H1 (cell line): ENCODE data around the gene ITGB4. TPM values are rescaled to one million over a fixed set of nuclear protein-coding genes. Genes with fewer than 3 reads are reported as not detected.

Experiments
- CTCF ChIA-PET: fragments of 300-600 bp; sonication (Branson Sonifier 250); formaldehyde crosslinking; loops from one replicate; lab custom pipeline; 2021; ENCODE audit not compliant: partially characterized antibody; lab: Charles Lee
- POLR2A ChIA-PET: fragments of 300-600 bp; sonication (Branson Sonifier 250); formaldehyde crosslinking; loops from one replicate; lab custom pipeline; 2021; ENCODE audit warnings: inconsistent platforms; ENCODE audit not compliant: partially characterized antibody; lab: Charles Lee
- DNase-seq, 2 experiments: peaks; one replicate each; pipeline versions ENCODE4 v3.0.0 to v3.0.0-alpha.2; 2010 to 2022; ENCODE audit warnings: low spot score in 2 of 2, low read depth in 1 of 2, mixed read lengths in 1 of 2
- FAIRE-seq: peaks from 2 replicates; lab custom pipeline; 2011; peaks lifted over from hg19 to GRCh38; lab: Jason Lieb, UNC
- H2AFZ ChIP-seq: 2 replicates; pipeline ENCODE4 v1.8.1; 2012; ENCODE audit warnings: low read length, inconsistent platforms
- H2AK5ac ChIP-seq: 2 replicates; pipeline ENCODE4 v1.6.1; 2013; ENCODE audit warnings: low read depth, low read length
- H2BK120ac ChIP-seq: replicated peaks from 2 replicates; pipeline ENCODE3; 2013; ENCODE audit warnings: low read depth, low read length, inconsistent platforms
- H2BK12ac ChIP-seq: 2 replicates; pipeline ENCODE4 v1.6.1; 2013; ENCODE audit warnings: low read depth, low read length
- H2BK15ac ChIP-seq: 2 replicates; pipeline ENCODE4 v1.6.1; 2013; ENCODE audit warnings: low read length
- H2BK20ac ChIP-seq: 2 replicates; pipeline ENCODE4 v1.6.1; 2013; ENCODE audit warnings: low read length
- H2BK5ac ChIP-seq: 2 replicates; pipeline ENCODE4 v1.6.1; 2013; ENCODE audit warnings: low read depth, low read length
- H3K14ac ChIP-seq: 2 replicates; pipeline ENCODE4 v1.6.1; 2013; ENCODE audit warnings: inconsistent platforms; ENCODE audit not compliant: insufficient read length
- H3K18ac ChIP-seq: 2 replicates; pipeline ENCODE4 v1.6.1; 2013; ENCODE audit warnings: low read length; ENCODE audit errors: extremely low read depth
- H3K23ac ChIP-seq: 2 replicates; pipeline ENCODE4 v1.6.1; 2013; ENCODE audit warnings: inconsistent platforms; ENCODE audit not compliant: insufficient read length
- H3K23me2 ChIP-seq: 2 replicates; pipeline ENCODE4 v1.6.1; 2013; ENCODE audit warnings: low read depth, low read length
- H3K27ac ChIP-seq: 2 replicates; pipeline ENCODE4 v1.6.1; 2011; ENCODE audit warnings: low read depth, low read length, inconsistent platforms
- H3K27me3 ChIP-seq, 4 experiments: replicated peaks in 1 of 4; 1 replicate in 1 of 4; 2 replicates in 3 of 4; pipeline versions ENCODE4 v1.6.1 to v1.8.1; 2011 to 2013; ENCODE audit warnings: low read length in 3 of 4, mild to moderate bottlenecking in 3 of 4, inconsistent platforms in 2 of 4, mixed read lengths in 2 of 4, moderate library complexity in 1 of 4; ENCODE audit not compliant: control insufficient read depth in 3 of 4, insufficient read depth in 3 of 4; ENCODE audit errors: extremely low read depth in 1 of 4
- H3K36me3 ChIP-seq, 4 experiments: 2 replicates each; pipeline versions ENCODE4 v1.6.1 to v1.8.1; 2011 to 2013; ENCODE audit warnings: mild to moderate bottlenecking in 4 of 4, low read length in 3 of 4, moderate library complexity in 2 of 4, control low read depth in 1 of 4, inconsistent platforms in 1 of 4; ENCODE audit not compliant: insufficient read depth in 4 of 4, control insufficient read depth in 2 of 4
- H3K4ac ChIP-seq: replicated peaks from 2 replicates; pipeline ENCODE3; 2013; ENCODE audit warnings: low read length, low read depth, mixed read lengths, inconsistent platforms; ENCODE audit not compliant: insufficient read length
- H3K4me1 ChIP-seq, 4 experiments: replicated peaks in 1 of 4; 1 replicate in 1 of 4; 2 replicates in 3 of 4; pipeline versions ENCODE4 v1.6.1 to v1.8.1; 2011 to 2013; ENCODE audit warnings: low read length in 3 of 4, inconsistent platforms in 2 of 4, mixed read lengths in 1 of 4; ENCODE audit not compliant: insufficient read depth in 4 of 4, control insufficient read depth in 3 of 4
- H3K4me2 ChIP-seq, 2 experiments: 2 replicates each; pipeline versions ENCODE4 v1.6.1 to v1.8.1; 2011 to 2013; ENCODE audit warnings: low read depth in 2 of 2, low read length in 2 of 2, control low read depth in 1 of 2, inconsistent platforms in 1 of 2, mild to moderate bottlenecking in 1 of 2; ENCODE audit not compliant: insufficient read depth in 1 of 2
- H3K4me3 ChIP-seq, 4 experiments: fragments of 200-600, 300-600 bp in 1 of 4; sonication (generic), shearing (Covaris generic), sonication (Bioruptor Twin) in 1 of 4; 2 replicates each; pipeline versions ENCODE4 v1.5.1 to v1.8.1; 2011 to 2016; ENCODE audit warnings: low read length in 4 of 4, low read depth in 3 of 4, control low read depth in 2 of 4, inconsistent platforms in 2 of 4, mild to moderate bottlenecking in 2 of 4, mixed read lengths in 1 of 4, moderate library complexity in 1 of 4; ENCODE audit not compliant: insufficient read depth in 2 of 4; ENCODE audit errors: extremely low read depth in 1 of 4
- H3K56ac ChIP-seq: replicated peaks from 2 replicates; pipeline ENCODE3; 2013; ENCODE audit warnings: low read depth, mild to moderate bottlenecking, mixed read lengths, low read length, inconsistent platforms; ENCODE audit not compliant: insufficient read length
- H3K79me1 ChIP-seq: 2 replicates; pipeline ENCODE4 v1.6.1; 2013; ENCODE audit warnings: low read depth, low read length, control low read depth
- H3K79me2 ChIP-seq, 2 experiments: 2 replicates each; pipeline versions ENCODE4 v1.6.1 to v1.8.1; 2012 to 2013; ENCODE audit warnings: low read length in 2 of 2, mild to moderate bottlenecking in 2 of 2, inconsistent platforms in 1 of 2; ENCODE audit not compliant: insufficient read depth in 2 of 2, control insufficient read depth in 1 of 2
- H3K9ac ChIP-seq, 4 experiments: replicated peaks in 1 of 4; 1 replicate in 1 of 4; 2 replicates in 3 of 4; pipeline versions ENCODE4 v1.6.1 to v1.8.1; 2011 to 2013; ENCODE audit warnings: low read depth in 3 of 4, low read length in 3 of 4, control low read depth in 2 of 4, mild to moderate bottlenecking in 2 of 4, moderate library complexity in 2 of 4, inconsistent platforms in 1 of 4; ENCODE audit errors: extremely low read depth in 1 of 4
- H3K9me3 ChIP-seq, 2 experiments: 2 replicates each; pipeline versions ENCODE4 v1.6.1 to v1.8.1; 2012 to 2013; ENCODE audit warnings: mild to moderate bottlenecking in 2 of 2, moderate library complexity in 2 of 2, control low read depth in 1 of 2, inconsistent platforms in 1 of 2, low read depth in 1 of 2, low read length in 1 of 2, mixed read lengths in 1 of 2; ENCODE audit not compliant: insufficient read depth in 2 of 2
- H4K20me1 ChIP-seq, 2 experiments: replicated peaks in 1 of 2; 2 replicates each; pipeline versions ENCODE3 to v1.8.1; 2011 to 2013; ENCODE audit warnings: inconsistent platforms in 2 of 2, low read length in 2 of 2, mild to moderate bottlenecking in 1 of 2; ENCODE audit not compliant: insufficient read depth in 2 of 2, control insufficient read depth in 1 of 2
- H4K5ac ChIP-seq: 2 replicates; pipeline ENCODE4 v1.6.1; 2013; ENCODE audit warnings: low read length, low read depth, mixed read lengths, inconsistent platforms; ENCODE audit not compliant: insufficient read length
- H4K8ac ChIP-seq: 2 replicates; pipeline ENCODE4 v1.8.0; 2013; ENCODE audit warnings: mild to moderate bottlenecking, moderate library complexity, low read length, inconsistent platforms; ENCODE audit not compliant: insufficient read depth; ENCODE audit errors: extremely low read depth
- H4K91ac ChIP-seq: replicated peaks from 2 replicates; pipeline ENCODE3; 2013; ENCODE audit warnings: low read length, mixed read lengths, inconsistent platforms; ENCODE audit not compliant: insufficient read length
- NRF1 ChIP-seq: IDR thresholded peaks from 2 replicates; pipeline ENCODE4 v1.6.1; 2011; ENCODE audit warnings: mild to moderate bottlenecking, low read depth, low read length, improper control_type of control experiment
- SIRT6 ChIP-seq: IDR thresholded peaks from one replicate; pipeline ENCODE4 v1.7.1; 2012; ENCODE audit warnings: low read length, inconsistent platforms
- ZNF274 ChIP-seq: IDR thresholded peaks from 2 replicates; pipeline ENCODE4 v1.7.0; 2012; ENCODE audit warnings: low read length, borderline replicate concordance; ENCODE audit errors: extremely low read depth
- WGBS, 2 experiments: shearing (Covaris generic) in 1 of 2; methylation state at CpG; one replicate each; pipeline versions ENCODE4 v1.1.6 to v1.1.7; 2013 to 2015; ENCODE audit warnings: low lambda C conversion rate in 2 of 2, mixed read lengths in 2 of 2, inconsistent platforms in 1 of 2, low coverage in 1 of 2, missing lambda C conversion rate in 1 of 2; ENCODE audit not compliant: insufficient replicate concordance in 2 of 2, insufficient coverage in 1 of 2, insufficient read length in 1 of 2; ENCODE audit errors: extremely low coverage in 1 of 2, missing lambda C conversion rate in 1 of 2; 5-methylcytosine and 5-hydroxymethylcytosine counted together
- polyA plus RNA-seq, 7 experiments: library from polyadenylated mRNA; depleted of rRNA in 3 of 7; stranded (reverse) in 5 of 7; unstranded in 2 of 7; fragments of >200 nt in 5 of 7; fragments of 200-250 nt in 2 of 7; gene quantifications; 1 replicate in 5 of 7; 2 replicates in 1 of 7; 4 replicates in 1 of 7; pipeline versions ENCODE4 v1.2.1 to v1.2.3, GENCODE V29; 2011 to 2013; ENCODE audit warnings: missing spikeins in 2 of 7, mixed read lengths in 2 of 7
- total RNA-seq: library from RNA; stranded (reverse); fragmentation: NEBNext Ultra II Directional; extraction: Animal tissue kit (Norgen Biotek cat#: 25700); gene quantifications from 2 replicates; pipeline ENCODE4 v1.2.1, GENCODE V29; 2021

The ITGB4 gene
- total and polyA plus RNA-seq, 2 of the 8 experiments (the other 6 are each of a cell fraction or from before 2014, with no cell fraction given) = 5.2 to 5.6 TPM

DNA sequence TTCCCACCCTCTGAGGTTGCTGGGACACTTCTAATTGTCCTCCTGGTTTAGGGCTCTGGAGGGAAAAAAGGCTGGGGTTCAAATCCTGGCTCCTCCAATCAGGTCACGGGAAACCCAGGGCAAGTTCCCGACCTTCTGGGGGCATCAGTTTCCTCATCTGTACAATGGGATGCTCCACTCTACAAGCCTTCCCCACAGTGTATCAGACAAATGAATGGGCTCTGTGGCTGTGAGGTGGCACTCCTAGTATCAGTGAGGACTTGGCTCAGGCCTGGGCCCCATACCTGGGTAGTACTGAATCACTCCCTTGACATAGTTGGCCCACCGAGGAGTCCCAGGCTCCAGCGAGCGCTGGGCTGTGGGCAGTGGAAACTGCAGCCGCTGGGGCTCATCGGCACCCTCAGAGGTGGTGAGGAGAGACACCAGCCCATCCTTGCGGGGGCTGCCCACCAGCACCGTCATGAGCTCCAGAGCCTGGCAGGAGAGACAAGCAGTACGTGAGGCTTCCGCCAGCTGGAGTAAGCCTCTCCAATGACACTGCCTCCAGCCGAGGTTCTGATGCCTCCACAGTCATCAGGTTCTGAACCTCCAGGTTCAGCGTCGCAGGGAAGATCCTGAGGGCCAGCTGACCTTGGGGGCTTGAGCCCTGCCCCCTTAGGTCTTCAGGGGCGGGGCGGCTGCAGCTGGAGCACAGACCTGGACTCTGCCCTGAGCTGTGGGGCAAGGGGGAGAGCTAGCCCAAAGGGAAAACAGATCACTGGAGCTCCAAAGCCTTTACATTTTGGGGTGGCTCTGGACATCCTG is 42.6 kb downstream of the ITGB4 start:
- Histone ChIP-seq H2BK20ac (no peak overlapping the region), H4K8ac (0 out of 2 replicates have a peak overlapping the region, but pooled peaks have one; percentile 42), H4K5ac (no peak overlapping the region), H3K23me2 (peaks cover 3% of the 10 kb centered on the region; the same call in 1 of the 2 replicates), H3K9me3 (no peaks in the 10 kb centered on the region), H3K79me1 (no peaks in the 10 kb centered on the region), H3K14ac (no peak overlapping the region), H2BK5ac (no peak overlapping the region), H4K91ac (peak overlapping the region; percentile 35), H3K36me3 (no peaks in the 10 kb centered on the region), H3K56ac (no peak overlapping the region), H3K27me3 (peaks cover 0 to 2% (median 0%) of the 10 kb centered on the region in 4 experiments; a peak in 2 of 7 replicates), H3K9ac (no peak overlapping the region; a peak in 1 of 7 replicates), H3K79me2 (no peaks in the 10 kb centered on the region), H3K27ac (no peak overlapping the region), H3K18ac (no peak overlapping the region), H2AFZ (no peak overlapping the region), H4K20me1 (no peaks in the 10 kb centered on the region), H3K4me2 (peak overlapping the region; percentile 26 to 79), H2BK120ac (no peak overlapping the region), H3K4ac (no peak overlapping the region), H2BK15ac (no peak overlapping the region), H2AK5ac (no peak overlapping the region; the same call in 1 of the 2 replicates), H3K4me1 (peaks cover 0 to 8% (median 6%) of the 10 kb centered on the region in 4 experiments; a peak in 5 of 7 replicates), H3K23ac (no peak overlapping the region), H2BK12ac (0 out of 2 replicates have a peak overlapping the region, but pooled peaks have one; percentile 7), H3K4me3 (peak overlapping the region; percentile 50 to 88 (median 62))
- 73% methylated on average over 16 of the region's 16 CpGs; no CpG with 5 or more reads in 1 of the 2 experiments for WGBS, 2 experiments
- ChIA-PET CTCF (interaction anchor here (1.0 to 19.5 kb wide), 18 partner anchors 12 to 202 kb away, joined by 3 to 359 read pairs (median 4); partner anchors contain the start of genes SMIM5 and UNK), POLR2A (interaction anchor here (0.6 to 15.1 kb wide), 6 partner anchors 11 to 239 kb away, joined by 3 to 425 read pairs (median 8); partner anchors contain the start of genes LLGL2 and UNK)
- no peak for FAIRE-seq
- DNase-seq = no peak
- TF ChIP-seq NRF1 = no peak
- TF ChIP-seq SIRT6 = no peak
- no peak for TF ChIP-seq ZNF274
